PC-3 (cell line): ENCODE results near the gene TMEM176A. TPM values are rescaled to one million over a fixed set of nuclear protein-coding genes. Genes with fewer than 3 reads are reported as not detected.

ENCODE experiments used
- ATAC-seq: fragments of 200-7000 bp; cut with Tn5 transposase; 2 replicates; pipeline ENCODE4 v1.9.1; 2020; ENCODE audit warnings: mild to moderate bottlenecking, moderate library complexity
- BruUV-seq: library from RNA; stranded (reverse); fragments of 400-500 nt; replicated peaks from 2 replicates; lab custom pipeline; 2021; lab: Mats Ljungman, UMichigan
- CTCF ChIA-PET: fragments of 300-600 bp; sonication (Branson Sonifier 250); formaldehyde crosslinking; loops from one replicate; lab custom pipeline; 2022; ENCODE audit warnings: antibody characterized with exemption; lab: Charles Lee
- POLR2A ChIA-PET: fragments of 300-600 bp; sonication (Branson Sonifier 250); formaldehyde crosslinking; loops from one replicate; lab custom pipeline; 2022; ENCODE audit warnings: antibody characterized with exemption; ENCODE audit not compliant: unreplicated experiment; lab: Charles Lee
- DNase-seq: peaks from one replicate; pipeline ENCODE4 v3.0.0-alpha.2; 2015
- H2AFZ ChIP-seq: fragments of 300-600 bp; sonication (generic); 2 replicates; pipeline ENCODE4 v1.6.0; 2016; ENCODE audit warnings: antibody characterized with exemption, low read length
- H3F3A ChIP-seq: fragments of 300-600 bp; sonication (generic); one replicate; pipeline ENCODE4 v1.6.0; 2017; ENCODE audit warnings: antibody characterized with exemption, low read length, control low read depth, mild to moderate bottlenecking; ENCODE audit not compliant: unreplicated experiment
- H3K27ac ChIP-seq: fragments of 300-600 bp; sonication (generic); 2 replicates; pipeline ENCODE4 v1.5.1; 2016; ENCODE audit warnings: mild to moderate bottlenecking, low read length
- H3K27me3 ChIP-seq: fragments of 300-600 bp; sonication (generic); 2 replicates; pipeline ENCODE4 v1.6.1; 2016; ENCODE audit warnings: low read length, mixed read lengths
- H3K36me3 ChIP-seq: fragments of 300-600 bp; sonication (generic); 2 replicates; pipeline ENCODE4 v1.6.1; 2016; ENCODE audit warnings: low read depth, mixed run types, low read length, mixed read lengths
- H3K4me1 ChIP-seq: fragments of 300-600 bp; sonication (generic); 2 replicates; pipeline ENCODE4 v1.5.1; 2016; ENCODE audit warnings: low read length; ENCODE audit not compliant: insufficient read depth
- H3K4me2 ChIP-seq: fragments of 300-600 bp; sonication (generic); 2 replicates; pipeline ENCODE4 v1.6.0; 2016; ENCODE audit warnings: low read length
- H3K4me3 ChIP-seq: fragments of 300-600 bp; sonication (generic); 2 replicates; pipeline ENCODE4 v1.5.1; 2016; ENCODE audit warnings: mild to moderate bottlenecking, low read length, mixed read lengths
- H3K79me2 ChIP-seq: fragments of 300-600 bp; sonication (generic); 2 replicates; pipeline ENCODE4 v1.6.1; 2017; ENCODE audit warnings: low read length, mixed read lengths
- H3K9ac ChIP-seq: fragments of 300-600 bp; sonication (generic); 2 replicates; pipeline ENCODE4 v1.6.0; 2016; ENCODE audit warnings: mild to moderate bottlenecking, low read length
- H3K9me2 ChIP-seq: fragments of 300-600 bp; sonication (generic); replicated peaks from 2 replicates; pipeline ENCODE4 v1.6.1; 2016; ENCODE audit warnings: mixed run types, low read length, mixed read lengths
- H3K9me3 ChIP-seq: fragments of 300-600 bp; sonication (generic); 2 replicates; pipeline ENCODE4 v1.6.1; 2016; ENCODE audit warnings: low read length, mixed read lengths
- H4K20me1 ChIP-seq: fragments of 300-600 bp; sonication (generic); 2 replicates; pipeline ENCODE4 v1.6.1; 2016; ENCODE audit warnings: low read length, mixed read lengths
- EZH2 ChIP-seq: fragments of 300-600 bp; sonication (generic); IDR thresholded peaks from one replicate; pipeline ENCODE4 v1.6.1; 2017; ENCODE audit warnings: antibody characterized with exemption, mild to moderate bottlenecking, low read length; ENCODE audit not compliant: unreplicated experiment
- EZH2phosphoT487 ChIP-seq: fragments of 300-600 bp; sonication (generic); IDR thresholded peaks from 2 replicates; pipeline ENCODE4 v1.6.1; 2018; ENCODE audit warnings: mild to moderate bottlenecking, antibody characterized with exemption, low read length, borderline replicate concordance
- intact Hi-C: fragments of 100-400 bp; cut with micrococcal nuclease; formaldehyde crosslinking; loops from 2 replicates; pipeline ENCODE4 v1.9.0; 2023
- total RNA-seq: library from RNA; depleted of rRNA; stranded (reverse); fragments of >200 nt; gene quantifications from 2 replicates; pipeline ENCODE4 v1.2.3, GENCODE V29; 2014; rRNA removed
- TF ChIP-seq, protein P1 (sequence below): fragments of 300-600 bp; sonication (generic); conservative IDR thresholded peaks from 2 replicates; pipeline ENCODE4 v1.5.1; 2017; ENCODE audit warnings: antibody characterized with exemption, low read depth, mild to moderate bottlenecking, low read length

The TMEM176A gene
- total RNA-seq, 1 experiment from 2014 or later: not detected

- H3K4me1 ChIP-seq: no peaks in the 10 kb centered on the region
- TF ChIP-seq EZH2: no peak
- TF ChIP-seq, protein P1, sequence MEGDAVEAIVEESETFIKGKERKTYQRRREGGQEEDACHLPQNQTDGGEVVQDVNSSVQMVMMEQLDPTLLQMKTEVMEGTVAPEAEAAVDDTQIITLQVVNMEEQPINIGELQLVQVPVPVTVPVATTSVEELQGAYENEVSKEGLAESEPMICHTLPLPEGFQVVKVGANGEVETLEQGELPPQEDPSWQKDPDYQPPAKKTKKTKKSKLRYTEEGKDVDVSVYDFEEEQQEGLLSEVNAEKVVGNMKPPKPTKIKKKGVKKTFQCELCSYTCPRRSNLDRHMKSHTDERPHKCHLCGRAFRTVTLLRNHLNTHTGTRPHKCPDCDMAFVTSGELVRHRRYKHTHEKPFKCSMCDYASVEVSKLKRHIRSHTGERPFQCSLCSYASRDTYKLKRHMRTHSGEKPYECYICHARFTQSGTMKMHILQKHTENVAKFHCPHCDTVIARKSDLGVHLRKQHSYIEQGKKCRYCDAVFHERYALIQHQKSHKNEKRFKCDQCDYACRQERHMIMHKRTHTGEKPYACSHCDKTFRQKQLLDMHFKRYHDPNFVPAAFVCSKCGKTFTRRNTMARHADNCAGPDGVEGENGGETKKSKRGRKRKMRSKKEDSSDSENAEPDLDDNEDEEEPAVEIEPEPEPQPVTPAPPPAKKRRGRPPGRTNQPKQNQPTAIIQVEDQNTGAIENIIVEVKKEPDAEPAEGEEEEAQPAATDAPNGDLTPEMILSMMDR: no peak
- no peak for TF ChIP-seq EZH2phosphoT487
- no peak overlapping the region for H3K4me2 ChIP-seq
- POLR2A ChIA-PET: no interaction called here
- no peak for DNase-seq
- ATAC-seq: no peak
- no peaks in the 10 kb centered on the region for H3K79me2 ChIP-seq
- no TSS peak for BruUV-seq
- H3K9me2 ChIP-seq: no peaks in the 10 kb centered on the region
- H3F3A ChIP-seq: no peaks in the 10 kb centered on the region
- H3K9ac ChIP-seq: no peak overlapping the region
- H3K9me3 ChIP-seq: no peaks in the 10 kb centered on the region
- H3K36me3 ChIP-seq: no peaks in the 10 kb centered on the region
- no peak overlapping the region for H2AFZ ChIP-seq
- H3K27ac ChIP-seq: no peak overlapping the region
- intact Hi-C loops: no loop called here
- no peaks in the 10 kb centered on the region for H4K20me1 ChIP-seq
- CTCF ChIA-PET: no interaction called here
- H3K4me3 ChIP-seq: no peak overlapping the region
- peaks cover 53% of the 10 kb centered on the region for H3K27me3 ChIP-seq
Observed at GRCh38 chr7:150854066-150855000, 53.8 kb downstream of the TMEM176A start.

Other genes with a start within 250 kb of the TMEM176A start
- not detected in 2 replicates for gene GIMAP4, start 233.4 kb upstream of the TMEM176A start, total RNA-seq
- gene GIMAP6, start 168.4 kb upstream of the TMEM176A start, total RNA-seq: 1.2 TPM in 1 of 2 replicates, not detected in the other
- gene GIMAP2, start 115.1 kb upstream of the TMEM176A start, total RNA-seq: not detected in 2 replicates
- gene GIMAP1, start 84.2 kb upstream of the TMEM176A start, total RNA-seq: not detected in 2 replicates
- not detected in 2 replicates for gene GIMAP5, start 63.4 kb upstream of the TMEM176A start, total RNA-seq
- gene TMEM176B, start 405 bp upstream of the TMEM176A start, total RNA-seq: not detected in 2 replicates
- gene AOC1, start 51.7 kb downstream of the TMEM176A start, total RNA-seq: not detected in 2 replicates
- 0.84 and 1.6 TPM in 2 replicates for gene KCNH2, start 177.6 kb downstream of the TMEM176A start, total RNA-seq
- gene NOS3, start 190.2 kb downstream of the TMEM176A start, total RNA-seq: 0.66 and 2.5 TPM in 2 replicates
- gene ATG9B, start 223.7 kb downstream of the TMEM176A start, total RNA-seq: 1.2 and 1.3 TPM in 2 replicates
- gene ABCB8, start 227.7 kb downstream of the TMEM176A start, total RNA-seq: 58.4 and 95.7 TPM in 2 replicates
- gene ASIC3, start 247.8 kb downstream of the TMEM176A start, total RNA-seq: 1.7 and 2.6 TPM in 2 replicates